ENCODE results near the gene KLK11. TPM values are rescaled to one million over a fixed set of nuclear protein-coding genes. Genes with fewer than 3 reads are reported as not detected.

KLK11 gene
- total and polyA plus RNA-seq, 2 donors (not counting 1 experiment from before 2014, with no cell fraction given): not detected

DNA sequence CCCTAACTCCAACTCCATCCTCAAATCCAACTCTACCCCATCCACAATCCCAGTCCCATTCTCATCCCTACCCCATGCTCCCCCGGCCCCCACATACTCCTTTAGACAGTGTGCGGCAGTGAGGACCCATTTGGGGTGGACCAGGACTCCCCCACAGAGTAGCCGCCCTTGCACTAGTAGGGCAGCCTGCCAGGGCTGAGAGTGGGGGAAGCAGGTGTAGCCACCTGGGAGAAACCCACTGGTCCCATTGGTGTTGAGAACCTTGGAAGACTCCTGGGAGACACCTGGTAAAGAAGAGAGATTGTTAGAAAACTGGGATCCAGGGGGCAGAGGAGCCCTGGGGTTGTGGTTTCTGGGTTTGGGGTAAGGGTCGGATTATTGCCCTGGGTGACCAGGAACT, 33.9 kb upstream of the KLK11 start:
- Mint-ChIP-seq H3K4me3 (no peak overlapping the region), H3K4me1 (peaks cover 3% of the 10 kb centered on the region), H3K9me3 (ENCODE audit: insufficient read depth) (peaks cover 3% of the 10 kb centered on the region), H3K27ac (no peak overlapping the region), H3K27me3 (peaks cover 49% of the 10 kb centered on the region)
- POLR2A ChIA-PET: no interaction called here
- Histone ChIP-seq H3K36me3 (replicated peaks in 1 of 2; ENCODE audit: control extremely low read depth in 1 of 2, control insufficient read depth in 1 of 2, extremely low read depth in 1 of 2, insufficient read depth in 2 of 2, low read length in 1 of 2) (no peaks in the 10 kb centered on the region), H2AFZ (ENCODE audit: insufficient read depth, low read depth, low read length, poor library complexity, severe bottlenecking) (no peak overlapping the region), H3K27ac (ENCODE audit: low read length in 2 of 2) (no peak overlapping the region), H3K4me3 (ENCODE audit: control extremely low read depth in 1 of 5, extremely low read depth in 1 of 5, insufficient read depth in 1 of 5, low read depth in 2 of 5, low read length in 4 of 5) (no peak overlapping the region), H3K79me2 (ENCODE audit: control insufficient read depth, insufficient read depth, low read length) (no peaks in the 10 kb centered on the region), H3K9ac (ENCODE audit: low read length) (no peak overlapping the region), H4K20me1 (ENCODE audit: control insufficient read depth, insufficient read depth, low read length, poor library complexity, severe bottlenecking) (no peaks in the 10 kb centered on the region), H3K4me2 (replicated peaks; ENCODE audit: low read depth, low read length, poor library complexity, severe bottlenecking) (no peak overlapping the region), H3K9me3 (ENCODE audit: control extremely low read depth in 1 of 3, control insufficient read depth in 2 of 3, insufficient read depth in 1 of 3, low read length in 2 of 3) (peaks cover 0 to 8% (median 0%) of the 10 kb centered on the region in 3 donors), H3K27me3 (replicated peaks in 1 of 4; ENCODE audit: control extremely low read depth in 1 of 4, control insufficient read depth in 3 of 4, insufficient read depth in 4 of 4, low read length in 3 of 4) (peaks cover 0 to 35% (median 9%) of the 10 kb centered on the region in 4 experiments), H3K4me1 (ENCODE audit: control insufficient read depth in 2 of 2, insufficient read depth in 2 of 2, low read length in 2 of 2) (peaks cover 2 to 4% of the 10 kb centered on the region in 2 donors)
- intact Hi-C loops (cut with micrococcal nuclease): loop anchor here (10.0 kb wide), 1 partner anchor 94 kb away; no protein-coding TSS in a partner anchor
- CTCF ChIA-PET: no interaction called here
- 50% methylated on average over 2 of the region's 4 CpGs for WGBS (ENCODE audit: insufficient coverage)
- no peak for ATAC-seq (ENCODE audit: low read depth)
- TF ChIP-seq EZH2 (IDR thresholded peaks at IDR 0.05; ENCODE audit: borderline replicate concordance, insufficient read depth, low read depth, low read length, poor library complexity, severe bottlenecking): no peak
- TF ChIP-seq, protein P1, sequence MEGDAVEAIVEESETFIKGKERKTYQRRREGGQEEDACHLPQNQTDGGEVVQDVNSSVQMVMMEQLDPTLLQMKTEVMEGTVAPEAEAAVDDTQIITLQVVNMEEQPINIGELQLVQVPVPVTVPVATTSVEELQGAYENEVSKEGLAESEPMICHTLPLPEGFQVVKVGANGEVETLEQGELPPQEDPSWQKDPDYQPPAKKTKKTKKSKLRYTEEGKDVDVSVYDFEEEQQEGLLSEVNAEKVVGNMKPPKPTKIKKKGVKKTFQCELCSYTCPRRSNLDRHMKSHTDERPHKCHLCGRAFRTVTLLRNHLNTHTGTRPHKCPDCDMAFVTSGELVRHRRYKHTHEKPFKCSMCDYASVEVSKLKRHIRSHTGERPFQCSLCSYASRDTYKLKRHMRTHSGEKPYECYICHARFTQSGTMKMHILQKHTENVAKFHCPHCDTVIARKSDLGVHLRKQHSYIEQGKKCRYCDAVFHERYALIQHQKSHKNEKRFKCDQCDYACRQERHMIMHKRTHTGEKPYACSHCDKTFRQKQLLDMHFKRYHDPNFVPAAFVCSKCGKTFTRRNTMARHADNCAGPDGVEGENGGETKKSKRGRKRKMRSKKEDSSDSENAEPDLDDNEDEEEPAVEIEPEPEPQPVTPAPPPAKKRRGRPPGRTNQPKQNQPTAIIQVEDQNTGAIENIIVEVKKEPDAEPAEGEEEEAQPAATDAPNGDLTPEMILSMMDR (IDR thresholded peaks at IDR 0.05): no peak
- no peak for DNase-seq

DNA sequence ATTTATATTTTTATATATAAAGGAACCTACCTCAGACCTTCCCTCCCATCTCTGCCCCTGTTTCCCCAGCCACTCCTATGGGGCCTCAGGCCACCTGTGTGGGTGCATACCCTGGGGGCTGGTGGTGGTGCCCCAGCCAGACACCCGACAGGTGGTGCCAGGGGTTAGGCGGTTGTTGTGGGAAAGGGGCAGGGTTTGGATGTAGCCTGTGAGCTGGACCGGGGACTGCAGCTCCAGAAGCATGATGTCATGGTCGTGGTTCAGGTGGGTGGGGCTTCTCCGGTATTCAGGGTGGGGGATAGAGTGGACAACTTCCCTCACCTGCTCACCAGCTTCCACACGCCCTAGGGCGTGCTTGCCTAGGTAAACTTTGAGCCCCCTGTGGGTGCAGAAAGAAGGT, 33.3 kb upstream of the KLK11 start:
- CTCF ChIA-PET: no interaction called here
- TF ChIP-seq, protein P1 (IDR thresholded peaks at IDR 0.05): no peak
- TF ChIP-seq EZH2 (IDR thresholded peaks at IDR 0.05; ENCODE audit: borderline replicate concordance, insufficient read depth, low read depth, low read length, poor library complexity, severe bottlenecking): no peak

More for the DNA sequence above, 33.3 kb upstream of the KLK11 start:
- Histone ChIP-seq H3K27me3 (replicated peaks in 1 of 4; ENCODE audit: control extremely low read depth in 1 of 4, control insufficient read depth in 3 of 4, insufficient read depth in 4 of 4, low read length in 3 of 4) (peaks cover 0 to 31% (median 9%) of the 10 kb centered on the region in 4 experiments), H3K4me2 (replicated peaks; ENCODE audit: low read depth, low read length, poor library complexity, severe bottlenecking) (no peak overlapping the region), H3K9me3 (ENCODE audit: control extremely low read depth in 1 of 3, control insufficient read depth in 2 of 3, insufficient read depth in 1 of 3, low read length in 2 of 3) (peaks cover 0 to 6% (median 0%) of the 10 kb centered on the region in 3 donors), H2AFZ (ENCODE audit: insufficient read depth, low read depth, low read length, poor library complexity, severe bottlenecking) (no peak overlapping the region), H3K9ac (ENCODE audit: low read length) (no peak overlapping the region), H3K27ac (ENCODE audit: low read length in 2 of 2) (no peak overlapping the region), H3K4me1 (ENCODE audit: control insufficient read depth in 2 of 2, insufficient read depth in 2 of 2, low read length in 2 of 2) (no peaks in the 10 kb centered on the region), H3K79me2 (ENCODE audit: control insufficient read depth, insufficient read depth, low read length) (no peaks in the 10 kb centered on the region), H3K4me3 (ENCODE audit: control extremely low read depth in 1 of 5, extremely low read depth in 1 of 5, insufficient read depth in 1 of 5, low read depth in 2 of 5, low read length in 4 of 5) (no peak overlapping the region), H4K20me1 (ENCODE audit: control insufficient read depth, insufficient read depth, low read length, poor library complexity, severe bottlenecking) (no peaks in the 10 kb centered on the region), H3K36me3 (replicated peaks in 1 of 2; ENCODE audit: control extremely low read depth in 1 of 2, control insufficient read depth in 1 of 2, extremely low read depth in 1 of 2, insufficient read depth in 2 of 2, low read length in 1 of 2) (no peaks in the 10 kb centered on the region)
- Mint-ChIP-seq H3K4me1 (peaks cover 2% of the 10 kb centered on the region), H3K4me3 (no peak overlapping the region), H3K9me3 (ENCODE audit: insufficient read depth) (peaks cover 3% of the 10 kb centered on the region), H3K27ac (no peak overlapping the region), H3K27me3 (peaks cover 48% of the 10 kb centered on the region)
- no peak for ATAC-seq (ENCODE audit: low read depth)
- POLR2A ChIA-PET: no interaction called here
- DNase-seq: no peak
- intact Hi-C loops (cut with micrococcal nuclease): loop anchor here (10.0 kb wide), 1 partner anchor 95 kb away; no protein-coding TSS in a partner anchor
- 84% methylated on average over 3 of the region's 7 CpGs for WGBS (ENCODE audit: insufficient coverage)

Data from B cell (primary cell).